Activated CD8-positive, alpha-beta T cell treated with anti-CD3 and anti-CD28 coated beads, Interleukin-2, amount 10 ng/mL, durations not matched to agents 7 days and 5 days (primary cell): ENCODE data around the gene PRUNE2. TPM values are rescaled to one million over a fixed set of nuclear protein-coding genes. Genes with fewer than 3 reads are reported as not detected.

Experiments
- ATAC-seq: fragments of 150-1000 bp; cut with Tn5 transposase; one replicate; pipeline ENCODE4 v1.10.0; 2021; ENCODE audit warnings: moderate library complexity
- CTCF ChIA-PET: fragments of 350-600 bp; sonication (Branson Sonifier 250); formaldehyde crosslinking; loops from one replicate; lab custom pipeline; 2021; ENCODE audit warnings: antibody characterized with exemption; lab: Charles Lee
- POLR2A ChIA-PET: fragments of 350-600 bp; sonication (Branson Sonifier 250); formaldehyde crosslinking; loops from one replicate; lab custom pipeline; 2021; ENCODE audit warnings: antibody characterized with exemption; lab: Charles Lee
- DNase-seq: peaks from one replicate; pipeline ENCODE4 v3.0.0-alpha.2; 2020
- H3K27ac Mint-ChIP-seq: one replicate; pipeline ENCODE4 v1.8.0; 2021; ENCODE audit warnings: mild to moderate bottlenecking, mixed read lengths
- H3K27me3 Mint-ChIP-seq: one replicate; pipeline ENCODE4 v1.8.0; 2021; ENCODE audit warnings: low read depth, mixed read lengths
- H3K36me3 Mint-ChIP-seq: one replicate; pipeline ENCODE4 v1.8.0; 2021; ENCODE audit warnings: low read depth, mixed read lengths
- H3K4me1 Mint-ChIP-seq: one replicate; pipeline ENCODE4 v1.8.0; 2021; ENCODE audit warnings: low read depth, mixed read lengths
- H3K4me3 Mint-ChIP-seq: one replicate; pipeline ENCODE4 v1.8.0; 2021; ENCODE audit warnings: mild to moderate bottlenecking, mixed read lengths
- H3K9me3 Mint-ChIP-seq: one replicate; pipeline ENCODE4 v1.8.0; 2022; ENCODE audit warnings: mixed read lengths; ENCODE audit not compliant: insufficient read depth
- total RNA-seq, 2 experiments: library from RNA; stranded (reverse); gene quantifications; one replicate each; pipeline ENCODE4 v1.2.3, GENCODE V29; 2021

Gene PRUNE2
- total RNA-seq, 2 experiments from 2014 or later = 0.16 to 0.52 TPM

DNA sequence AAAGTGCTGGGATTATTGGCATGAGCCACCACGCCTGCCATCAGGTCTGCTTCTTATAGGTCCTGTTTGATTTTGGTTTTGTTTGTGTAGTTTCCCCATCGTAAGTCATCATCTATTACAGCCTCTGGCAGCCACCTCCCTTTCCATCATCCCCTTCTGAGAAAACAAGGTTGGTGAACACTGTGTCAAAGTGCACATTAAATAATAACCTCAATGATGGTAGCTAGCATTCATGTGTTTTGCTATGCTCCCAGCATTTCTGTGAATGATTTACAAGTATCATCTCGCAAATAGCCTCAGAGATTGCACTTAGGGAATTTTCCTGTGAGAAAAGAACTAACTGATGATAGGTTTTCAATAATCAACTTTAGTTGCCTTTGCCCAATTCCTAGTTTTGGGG is 9.9 kb downstream of the PRUNE2 start:
- Mint-ChIP-seq H3K36me3 (no peaks in the 10 kb centered on the region), H3K4me3 (no peak overlapping the region), H3K27ac (no peak overlapping the region), H3K27me3 (peaks cover 4% of the 10 kb centered on the region), H3K9me3 (no peaks in the 10 kb centered on the region), H3K4me1 (no peaks in the 10 kb centered on the region)
- ATAC-seq (no peak), DNase-seq (no peak)
- POLR2A ChIA-PET = no interaction called here
- CTCF ChIA-PET = no interaction called here

GRCh38 chr9:76895186-76895585 is 10.7 kb downstream of the PRUNE2 start:
- ChIA-PET POLR2A (no interaction called here), CTCF (no interaction called here)
- no peaks in the 10 kb centered on the region for H3K4me1 Mint-ChIP-seq
- H3K27me3 Mint-ChIP-seq = peaks cover 4% of the 10 kb centered on the region
- ATAC-seq (no peak), DNase-seq (no peak)
- H3K36me3 Mint-ChIP-seq = no peaks in the 10 kb centered on the region
- no peaks in the 10 kb centered on the region for H3K9me3 Mint-ChIP-seq
- no peak overlapping the region for H3K4me3 Mint-ChIP-seq
- H3K27ac Mint-ChIP-seq = no peak overlapping the region

DNA sequence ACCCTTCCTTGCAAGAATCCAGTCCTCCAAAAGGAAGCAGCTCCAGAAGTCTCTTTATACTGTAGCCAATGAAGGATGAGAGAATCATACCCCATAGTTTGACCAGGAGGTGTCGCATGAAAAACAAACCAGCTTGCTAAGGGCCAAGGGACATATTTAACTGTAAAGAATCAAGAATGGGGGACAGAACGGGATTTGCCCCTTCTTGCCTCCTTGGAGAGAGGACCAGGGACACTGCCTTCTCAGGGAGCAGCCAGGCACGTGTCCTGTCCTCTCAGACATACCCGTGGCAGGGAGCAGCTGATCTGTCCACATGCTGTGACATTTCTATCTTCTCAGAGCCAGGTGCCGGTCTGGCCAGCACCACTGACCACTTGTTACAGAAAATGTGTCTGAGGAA is 11.7 kb downstream of the PRUNE2 start:
- no peaks in the 10 kb centered on the region for H3K9me3 Mint-ChIP-seq
- no peaks in the 10 kb centered on the region for H3K4me1 Mint-ChIP-seq
- no peak for ATAC-seq
- no peak for DNase-seq
- no peaks in the 10 kb centered on the region for H3K27me3 Mint-ChIP-seq
- ChIA-PET CTCF (no interaction called here), POLR2A (no interaction called here)
- H3K36me3 Mint-ChIP-seq = no peaks in the 10 kb centered on the region
- no peak overlapping the region for H3K27ac Mint-ChIP-seq
- H3K4me3 Mint-ChIP-seq = no peak overlapping the region

GRCh38 chr9:76893395-76893932 is 12.4 kb downstream of the PRUNE2 start:
- Mint-ChIP-seq H3K4me3 (no peak overlapping the region), H3K4me1 (no peaks in the 10 kb centered on the region), H3K36me3 (no peaks in the 10 kb centered on the region), H3K27ac (no peak overlapping the region), H3K27me3 (no peaks in the 10 kb centered on the region), H3K9me3 (no peaks in the 10 kb centered on the region)
- ATAC-seq = no peak
- no peak for DNase-seq
- POLR2A ChIA-PET = no interaction called here
- CTCF ChIA-PET = no interaction called here

- no peaks in the 10 kb centered on the region for H3K4me1 Mint-ChIP-seq
- ATAC-seq = no peak
- no peaks in the 10 kb centered on the region for H3K36me3 Mint-ChIP-seq
- DNase-seq = no peak
- H3K27me3 Mint-ChIP-seq = no peaks in the 10 kb centered on the region
- H3K27ac Mint-ChIP-seq = no peak overlapping the region
- CTCF ChIA-PET = no interaction called here
- H3K4me3 Mint-ChIP-seq = no peak overlapping the region
- H3K9me3 Mint-ChIP-seq = no peaks in the 10 kb centered on the region
- POLR2A ChIA-PET = no interaction called here
These were observed 14.0 kb downstream of the PRUNE2 start for GRCh38 chr9:76891874-76892273.

DNA sequence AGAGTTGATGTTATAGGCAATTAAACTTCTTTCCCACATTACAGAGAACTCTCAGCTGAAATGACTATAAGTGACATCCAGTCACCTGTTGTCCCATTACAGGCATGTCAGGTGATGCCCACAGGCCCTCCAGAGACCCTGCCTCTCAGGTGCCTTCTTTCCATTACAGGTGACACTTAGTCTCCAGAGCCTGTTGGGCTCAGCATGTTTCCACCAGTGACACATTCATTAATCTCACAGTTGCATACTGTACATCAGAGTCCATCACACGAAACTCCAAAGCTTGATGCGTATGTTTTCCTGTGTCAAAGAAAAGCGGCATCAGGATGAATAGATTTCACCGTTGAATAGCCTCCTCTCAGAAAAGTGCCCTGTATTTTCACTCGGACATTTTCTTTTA is 14.6 kb downstream of the PRUNE2 start:
- no peak overlapping the region for H3K4me3 Mint-ChIP-seq
- H3K4me1 Mint-ChIP-seq = no peaks in the 10 kb centered on the region
- no peak for DNase-seq
- CTCF ChIA-PET = no interaction called here
- POLR2A ChIA-PET = interaction anchor here (0.7 kb wide), 1 partner anchor 92 kb away, joined by 4 read pairs; no protein-coding TSS in a partner anchor
- H3K9me3 Mint-ChIP-seq = no peaks in the 10 kb centered on the region
- no peaks in the 10 kb centered on the region for H3K27me3 Mint-ChIP-seq
- ATAC-seq = no peak
- H3K36me3 Mint-ChIP-seq = no peaks in the 10 kb centered on the region
- no peak overlapping the region for H3K27ac Mint-ChIP-seq

DNA sequence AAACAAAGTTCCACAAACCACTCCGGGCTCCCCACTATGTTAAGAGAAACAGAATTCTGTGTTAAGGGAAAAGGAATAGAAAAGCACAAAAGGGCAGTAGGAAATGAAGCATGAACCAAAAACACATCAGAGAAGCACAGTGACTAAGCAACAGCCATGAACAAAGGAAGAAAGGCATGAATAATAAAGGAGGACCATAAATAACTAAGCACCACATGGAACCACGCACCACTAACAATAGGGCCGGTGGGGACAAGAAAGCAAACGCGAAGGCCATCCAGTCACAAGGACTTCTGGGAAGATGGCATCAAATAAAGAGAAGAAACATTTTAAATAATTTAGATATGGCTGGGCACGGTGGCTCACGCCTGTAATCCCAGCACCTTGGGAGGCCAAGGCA is 18.0 kb downstream of the PRUNE2 start:
- ATAC-seq = no peak
- H3K4me1 Mint-ChIP-seq = no peaks in the 10 kb centered on the region
- no peak overlapping the region for H3K27ac Mint-ChIP-seq
- CTCF ChIA-PET = no interaction called here
- no peaks in the 10 kb centered on the region for H3K9me3 Mint-ChIP-seq
- POLR2A ChIA-PET = no interaction called here
- H3K27me3 Mint-ChIP-seq = no peaks in the 10 kb centered on the region
- no peak for DNase-seq
- no peak overlapping the region for H3K4me3 Mint-ChIP-seq
- no peaks in the 10 kb centered on the region for H3K36me3 Mint-ChIP-seq

GRCh38 chr9:76887003-76887821 is 18.7 kb downstream of the PRUNE2 start:
- no peak overlapping the region for H3K4me3 Mint-ChIP-seq
- no peak for DNase-seq
- H3K9me3 Mint-ChIP-seq = no peaks in the 10 kb centered on the region
- ChIA-PET CTCF (no interaction called here), POLR2A (no interaction called here)
- H3K4me1 Mint-ChIP-seq = no peaks in the 10 kb centered on the region
- no peak for ATAC-seq
- H3K36me3 Mint-ChIP-seq = no peaks in the 10 kb centered on the region
- H3K27ac Mint-ChIP-seq = no peak overlapping the region
- no peaks in the 10 kb centered on the region for H3K27me3 Mint-ChIP-seq

DNA sequence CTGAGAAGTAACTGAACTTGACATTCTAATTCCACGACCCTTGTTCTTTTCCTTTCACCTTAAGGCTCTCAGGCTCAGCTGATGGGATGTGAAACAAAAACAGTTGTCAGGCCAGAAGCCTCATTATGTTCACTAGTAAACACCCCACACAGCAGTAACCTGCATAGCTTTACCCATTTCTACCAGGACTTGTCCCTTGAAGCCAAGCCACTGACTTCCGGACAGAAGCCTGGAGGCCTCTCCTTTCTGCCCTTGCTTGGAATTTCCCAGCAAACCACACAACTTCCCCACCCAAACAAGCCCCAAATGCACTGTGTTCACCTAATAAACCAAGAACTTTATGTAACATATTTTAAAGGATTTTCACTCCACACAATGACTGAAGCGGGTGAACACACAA is 19.6 kb downstream of the PRUNE2 start:
- DNase-seq (no peak), ATAC-seq (no peak)
- Mint-ChIP-seq H3K9me3 (no peaks in the 10 kb centered on the region), H3K36me3 (no peaks in the 10 kb centered on the region), H3K4me3 (no peak overlapping the region), H3K4me1 (no peaks in the 10 kb centered on the region), H3K27me3 (no peaks in the 10 kb centered on the region), H3K27ac (no peak overlapping the region)
- CTCF ChIA-PET = no interaction called here
- POLR2A ChIA-PET = no interaction called here

DNA sequence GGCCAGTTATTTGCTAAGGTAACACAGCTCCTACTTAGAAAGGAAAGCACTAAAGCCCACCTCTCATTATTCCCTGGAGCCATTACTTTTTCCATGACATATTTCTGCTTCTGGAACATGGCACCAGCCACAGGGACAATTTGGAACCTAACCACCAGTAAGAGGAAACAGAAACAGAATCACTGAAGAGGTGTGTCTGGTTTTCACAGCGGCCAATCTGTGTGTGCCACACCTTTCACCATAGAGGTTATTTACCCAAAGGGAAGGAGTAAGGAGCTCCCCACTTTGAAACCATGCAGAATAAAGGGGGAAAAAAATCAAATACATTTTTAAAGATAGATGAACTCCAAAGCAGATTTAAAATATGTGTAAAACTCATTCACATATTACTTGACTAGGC is 21.1 kb downstream of the PRUNE2 start:
- H3K27me3 Mint-ChIP-seq = no peaks in the 10 kb centered on the region
- no peaks in the 10 kb centered on the region for H3K36me3 Mint-ChIP-seq
- H3K4me1 Mint-ChIP-seq = no peaks in the 10 kb centered on the region
- CTCF ChIA-PET = no interaction called here
- H3K9me3 Mint-ChIP-seq = no peaks in the 10 kb centered on the region
- ATAC-seq = no peak
- H3K27ac Mint-ChIP-seq = no peak overlapping the region
- POLR2A ChIA-PET = no interaction called here
- no peak overlapping the region for H3K4me3 Mint-ChIP-seq
- no peak for DNase-seq

- H3K27ac Mint-ChIP-seq = no peak overlapping the region
- H3K9me3 Mint-ChIP-seq = no peaks in the 10 kb centered on the region
- CTCF ChIA-PET = no interaction called here
- DNase-seq = no peak
- H3K4me1 Mint-ChIP-seq = no peaks in the 10 kb centered on the region
- POLR2A ChIA-PET = no interaction called here
- no peak for ATAC-seq
- no peaks in the 10 kb centered on the region for H3K36me3 Mint-ChIP-seq
- H3K27me3 Mint-ChIP-seq = no peaks in the 10 kb centered on the region
- no peak overlapping the region for H3K4me3 Mint-ChIP-seq
These were observed 22.5 kb downstream of the PRUNE2 start for GRCh38 chr9:76883341-76883855.

DNA sequence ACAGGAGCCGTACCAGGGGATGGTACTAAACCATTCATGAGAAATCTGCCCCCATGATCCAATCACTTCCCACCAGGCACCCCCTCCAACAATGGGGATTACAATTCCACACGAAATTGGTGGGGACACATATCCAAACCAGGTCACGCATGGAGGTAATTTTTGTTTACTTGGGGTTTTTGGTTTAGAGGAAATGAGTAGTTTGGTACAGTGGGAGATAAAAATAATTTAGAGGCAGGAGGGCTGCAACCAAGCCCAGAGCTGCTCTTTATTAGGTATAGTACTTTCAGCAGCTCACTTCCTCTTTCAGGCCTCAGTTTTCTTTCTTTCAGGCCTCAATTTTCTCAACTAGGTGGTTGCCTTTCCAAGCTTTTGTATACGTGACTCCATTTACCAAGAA is 23.2 kb downstream of the PRUNE2 start:
- H3K4me1 Mint-ChIP-seq = no peaks in the 10 kb centered on the region
- no peaks in the 10 kb centered on the region for H3K27me3 Mint-ChIP-seq
- no peaks in the 10 kb centered on the region for H3K36me3 Mint-ChIP-seq
- ChIA-PET CTCF (no interaction called here), POLR2A (no interaction called here)
- DNase-seq (no peak), ATAC-seq (no peak)
- no peak overlapping the region for H3K27ac Mint-ChIP-seq
- no peaks in the 10 kb centered on the region for H3K9me3 Mint-ChIP-seq
- H3K4me3 Mint-ChIP-seq = no peak overlapping the region
